SIG-M5 treated with dmso at 0.1 percent for 504 hours (cell line): Measurements from ENCODE around the gene FBXW2.
A peak's percentile ranks its signal among the peaks of the same experiment; 100 is the strongest.

Source experiments
- DNase-seq: peaks from one replicate; lab custom pipeline; 2025; ENCODE audit not compliant: unreplicated experiment; lab: John Stamatoyannopoulos, UW

The FBXW2 gene

DNA sequence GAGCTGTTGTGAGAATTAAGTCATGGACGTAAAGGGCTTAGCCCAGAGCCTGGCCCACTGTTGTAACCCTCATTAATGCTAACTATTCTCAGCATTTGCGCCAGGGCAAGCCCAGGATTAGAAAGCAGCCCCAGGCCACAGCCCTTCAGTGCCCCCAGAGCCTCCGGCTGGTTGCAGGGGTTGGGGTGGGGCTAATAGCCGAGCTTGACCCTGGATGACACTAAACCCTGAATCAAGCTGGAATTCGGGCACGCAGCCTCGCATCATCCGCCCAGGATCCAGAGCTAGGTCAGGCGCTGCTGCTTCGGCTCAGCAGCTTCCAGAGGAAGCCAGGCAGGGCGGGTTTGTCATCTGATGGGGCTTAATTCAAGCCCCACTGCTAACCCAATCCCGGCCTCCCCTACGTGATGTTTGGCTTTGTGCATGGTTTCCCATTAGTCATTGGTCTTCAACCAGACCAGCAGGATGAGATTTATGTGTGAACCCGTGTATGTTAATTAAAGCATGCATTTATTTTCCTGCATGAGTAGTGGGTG is 77.8 kb downstream of the FBXW2 start:
- no peak for DNase-seq

DNA sequence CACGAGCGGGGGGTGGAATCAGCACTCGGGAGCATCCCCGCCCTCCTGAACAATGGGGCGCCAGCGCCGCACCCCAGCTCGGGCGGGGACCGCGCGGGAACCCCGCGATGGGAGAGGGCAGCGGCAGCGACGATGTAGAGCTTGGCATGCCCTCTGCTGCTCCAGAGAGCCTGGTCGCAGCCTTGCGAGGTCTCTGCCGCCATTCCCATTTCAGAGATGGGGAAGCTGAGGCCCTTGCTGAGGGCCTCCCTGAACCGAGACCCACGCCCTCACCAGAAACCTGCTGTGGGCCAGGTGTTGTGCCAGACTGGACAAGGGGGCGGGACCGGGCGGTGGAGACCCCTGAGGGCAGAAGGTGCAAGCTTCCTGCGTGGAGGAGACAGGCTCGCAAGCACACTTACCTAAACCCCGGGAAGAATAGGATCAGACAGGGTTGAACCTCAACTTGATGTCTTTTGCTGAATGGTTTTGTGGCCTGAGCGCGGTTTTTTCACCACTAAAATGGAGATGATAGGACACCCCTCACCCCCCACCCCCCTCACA is 78.3 kb downstream of the FBXW2 start:
- no peak for DNase-seq

DNA sequence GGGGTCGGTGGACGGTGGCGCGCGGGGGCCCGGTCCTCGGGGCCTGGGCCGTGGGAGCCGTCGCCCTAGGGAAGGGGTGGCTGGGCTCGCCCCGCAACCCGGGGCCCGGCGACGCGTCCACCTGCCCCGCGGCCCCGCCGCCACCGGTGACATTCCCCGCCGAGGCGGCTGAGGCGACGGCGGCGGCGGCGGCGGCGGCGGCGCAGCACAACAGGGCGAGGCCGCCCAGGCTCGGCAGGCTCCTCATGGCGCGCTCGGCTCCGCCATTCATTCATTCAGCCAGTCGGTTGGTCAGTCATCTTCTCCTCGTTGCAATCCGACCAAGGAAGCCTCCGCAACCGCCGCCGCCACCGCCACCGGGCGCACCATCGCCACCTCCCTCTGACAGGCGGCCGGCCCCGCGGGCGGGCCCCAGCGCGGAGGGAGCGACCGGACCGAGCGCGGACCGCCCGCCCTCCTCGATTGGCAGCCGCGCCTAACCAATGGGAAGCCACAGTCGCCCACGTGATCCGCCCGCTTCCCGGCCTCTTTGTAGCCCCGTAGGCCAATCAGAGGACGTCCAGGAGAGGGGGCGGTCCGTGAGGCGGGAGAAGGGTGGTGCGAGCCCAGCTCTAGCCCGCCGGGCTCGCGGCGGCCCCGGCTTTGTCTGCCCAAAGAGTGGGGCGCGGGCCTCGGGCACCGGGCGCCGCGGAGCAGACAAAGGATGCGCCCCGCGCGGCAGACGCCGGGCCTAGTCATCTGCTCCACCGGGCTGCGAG is 78.9 kb downstream of the FBXW2 start, which contains the start of gene MEGF9:
TSS of gene MEGF9 (minus strand) at position 383 of the 758 bp plus-strand sequence. CDS start at position 271, 112 bp downstream.
- DNase-seq = peak; percentile 95

DNA sequence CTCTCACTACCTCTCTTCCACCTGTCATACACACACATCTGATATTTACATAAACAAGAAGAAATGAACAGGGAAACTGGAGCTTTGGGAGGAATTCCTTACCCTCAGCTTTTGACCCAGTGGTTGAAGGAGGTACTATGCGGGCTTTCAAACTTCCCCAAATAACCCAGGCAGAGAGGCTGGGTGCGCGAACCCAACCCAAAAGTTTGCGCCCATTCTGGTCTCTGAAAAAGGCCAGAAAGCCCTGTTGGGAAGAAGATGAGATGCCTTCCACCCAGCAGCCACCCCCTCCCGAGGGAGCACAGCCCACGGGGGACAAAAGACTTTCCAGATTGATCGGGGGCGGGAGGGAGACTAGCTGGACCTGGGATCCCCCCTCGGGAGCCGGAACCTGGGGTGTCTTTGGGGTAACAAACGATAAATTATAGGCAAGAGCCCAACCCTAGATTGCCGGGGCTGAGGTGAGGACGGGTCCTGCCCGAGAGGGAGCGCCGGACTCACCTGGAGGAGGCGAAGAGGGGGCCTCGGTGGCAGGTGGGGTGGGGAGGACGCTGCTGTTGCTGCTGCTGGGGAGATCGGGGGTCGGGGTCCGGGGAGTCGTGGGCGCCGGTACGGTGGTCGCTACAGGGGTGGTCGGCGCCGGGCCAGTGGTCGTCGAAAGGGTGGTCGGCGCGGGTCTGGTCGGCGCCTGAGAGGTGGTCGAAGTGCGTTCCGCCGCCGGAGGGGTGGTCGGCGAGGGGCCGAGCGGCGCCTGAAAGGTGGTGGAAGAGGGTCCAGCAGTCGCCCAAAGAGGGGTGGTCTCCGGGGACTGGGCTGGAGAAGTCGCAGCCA is 79.7 kb downstream of the FBXW2 start:
- DNase-seq = peak; percentile 52

DNA sequence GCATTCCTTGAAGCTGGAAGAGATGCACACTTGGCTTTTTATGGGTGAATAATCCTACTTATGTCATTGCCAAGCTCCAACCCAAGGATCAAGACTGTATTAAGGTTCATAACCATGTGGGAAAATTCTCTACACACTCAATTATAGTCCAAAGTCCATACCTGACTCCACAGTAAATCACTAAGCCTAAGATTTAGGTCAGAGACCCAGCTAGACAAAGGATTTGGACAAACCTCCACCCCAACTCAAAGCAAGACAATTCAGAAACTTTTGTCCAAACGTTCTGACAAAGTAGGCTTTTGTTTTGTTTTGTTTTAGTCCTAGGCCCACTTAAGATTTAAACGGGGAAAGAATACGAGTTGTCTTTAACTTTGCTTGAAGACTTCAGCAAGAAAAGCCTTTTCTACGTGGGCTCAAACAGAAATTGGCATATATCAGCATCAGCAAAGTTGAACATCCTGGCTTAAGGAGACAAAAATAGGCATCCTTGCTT is 80.6 kb downstream of the FBXW2 start:
- DNase-seq = no peak

DNA sequence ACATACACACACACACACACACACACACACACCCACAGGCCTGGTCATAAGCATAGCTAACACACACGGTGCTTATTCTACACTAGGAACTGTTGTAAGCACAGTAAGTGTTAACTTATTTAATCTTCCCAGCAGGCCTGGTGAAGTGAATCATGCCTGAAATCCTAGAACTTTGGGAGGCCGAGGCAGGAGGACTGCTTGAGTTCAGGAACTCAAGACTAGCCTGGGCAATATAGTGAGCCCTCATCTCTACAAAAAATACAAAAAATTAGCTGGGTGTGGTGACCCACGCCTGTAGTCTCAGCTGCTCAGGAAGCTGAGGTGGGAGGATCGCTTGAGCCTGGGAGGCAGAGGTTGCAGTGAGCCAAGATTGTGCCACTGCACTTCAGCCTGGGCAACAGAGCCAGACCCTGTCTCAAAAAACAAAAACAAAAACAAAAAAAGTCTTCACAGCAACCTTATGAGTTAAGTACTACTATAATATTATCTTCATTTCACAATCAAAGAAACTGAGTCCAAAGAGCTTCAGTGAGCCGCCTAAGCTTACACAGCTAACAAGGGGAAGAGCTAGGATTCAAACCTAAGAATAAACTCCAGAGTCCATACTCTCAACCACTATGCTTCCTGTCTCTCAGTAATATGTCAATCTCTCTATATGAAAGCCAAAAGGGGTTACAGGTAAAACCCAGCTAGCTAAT is 81.2 kb downstream of the FBXW2 start:
- DNase-seq = peak; percentile 31

DNA sequence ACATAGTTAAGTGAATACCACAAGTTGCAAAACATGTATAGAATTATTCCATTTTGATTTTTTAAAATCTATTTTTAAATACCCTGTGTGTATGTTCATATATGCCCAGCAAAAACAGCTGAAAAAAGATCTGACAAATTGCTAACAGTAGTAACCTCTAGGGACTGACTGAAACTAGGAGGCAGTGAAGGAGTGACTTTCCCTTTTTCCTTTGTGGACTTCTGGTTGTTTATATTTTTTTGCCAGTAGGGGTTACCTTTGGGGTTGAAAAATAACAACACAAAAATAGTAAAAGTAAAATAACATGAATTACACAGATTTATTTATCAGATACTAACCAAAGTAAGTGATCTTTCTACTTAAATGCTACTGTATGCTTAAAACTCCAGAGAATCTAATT is 81.9 kb downstream of the FBXW2 start:
- peak; percentile 28 for DNase-seq

DNA sequence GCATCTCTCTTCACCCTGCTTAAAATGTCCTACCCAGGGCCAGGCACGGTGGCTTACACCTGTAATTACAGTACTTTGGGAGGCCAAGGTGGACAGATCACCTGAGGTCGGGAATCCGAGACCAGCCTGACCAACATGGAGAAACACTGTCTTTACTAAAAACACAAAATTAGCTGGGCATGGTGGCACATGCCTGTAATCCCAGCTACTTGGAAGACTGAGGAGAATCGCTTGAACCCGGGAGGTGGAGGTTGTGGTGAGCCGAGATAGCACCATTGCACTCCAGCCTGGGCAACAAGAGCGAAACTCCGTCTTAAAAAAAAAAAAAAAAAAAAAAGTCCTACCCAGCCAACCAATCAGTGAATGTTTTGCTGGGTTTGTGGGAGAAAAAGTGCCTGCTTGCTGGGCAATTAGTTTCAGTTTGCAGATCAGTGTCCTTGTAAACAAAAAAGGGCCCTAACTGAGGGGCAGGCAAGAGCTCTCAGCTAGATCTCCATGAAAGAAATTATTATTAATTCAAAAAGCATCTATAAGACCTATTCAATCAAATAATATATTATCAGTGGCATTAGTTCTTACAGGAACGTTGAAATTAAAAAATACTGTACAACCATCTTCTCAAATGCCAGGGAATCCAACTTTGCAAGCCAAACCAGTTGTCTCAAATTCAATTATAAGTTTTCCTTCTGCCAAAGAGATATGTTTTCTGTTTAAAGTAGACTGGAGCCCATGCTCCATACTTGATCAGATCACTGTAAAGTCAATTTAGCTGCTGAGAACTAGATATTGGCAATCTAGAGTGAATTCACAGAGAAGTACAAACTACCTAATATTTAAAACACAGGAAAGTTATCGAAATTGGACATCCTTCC is 82.9 kb downstream of the FBXW2 start:
- DNase-seq = peak; percentile 64

DNA sequence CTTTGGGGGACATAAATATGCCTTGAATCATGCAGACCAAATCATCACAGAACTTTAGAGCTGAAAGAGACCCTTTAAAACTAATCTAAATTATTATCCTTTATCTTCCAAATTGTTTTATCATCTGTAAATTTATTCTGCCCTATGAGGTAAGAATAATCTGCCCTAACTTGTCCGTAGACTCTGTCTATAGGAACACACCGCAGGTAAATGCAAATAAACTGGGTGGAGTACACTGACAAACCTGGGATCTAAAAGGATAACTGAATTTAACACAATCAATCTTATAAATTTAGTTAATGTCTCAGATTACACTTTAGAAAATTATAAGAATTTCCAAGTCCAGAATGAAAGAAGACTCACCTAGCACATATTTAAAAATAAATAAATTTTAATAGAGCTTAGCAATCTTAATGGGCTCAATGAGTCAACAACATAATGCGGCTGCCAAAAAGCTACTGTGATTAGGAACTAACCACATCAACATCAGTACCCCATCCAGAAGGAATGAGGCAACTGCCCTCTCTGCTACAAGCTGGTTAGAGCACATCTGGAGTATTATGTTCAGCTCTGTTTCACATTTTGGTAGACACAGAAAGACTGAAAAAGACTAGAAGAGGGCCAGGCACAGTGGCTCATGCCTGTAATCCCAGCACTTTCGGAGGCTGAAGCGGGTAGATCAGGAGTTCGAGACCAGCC is 84.5 kb downstream of the FBXW2 start:
- DNase-seq = no peak

DNA sequence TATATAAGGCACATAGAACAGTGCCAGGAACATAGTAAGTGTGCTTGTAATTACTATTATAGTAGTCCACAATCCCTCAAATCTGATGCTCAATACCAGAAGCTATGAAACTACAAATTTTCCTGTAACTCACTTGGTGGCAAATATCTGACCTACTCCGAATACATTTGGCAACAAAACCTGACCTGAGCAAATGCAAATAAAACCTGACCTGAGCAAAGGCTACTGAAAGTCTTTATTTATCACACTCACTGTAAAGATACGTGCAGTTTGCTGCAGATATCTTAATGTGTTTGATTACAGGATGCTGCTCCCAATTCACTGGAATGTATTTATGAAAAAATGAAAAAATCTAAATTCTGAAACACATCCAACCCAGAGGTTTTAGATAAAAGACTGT is 86.0 kb downstream of the FBXW2 start:
- no peak for DNase-seq
